G401 (cell line): ENCODE measurements around the gene SNTB2. TPM values are rescaled to one million over a fixed set of nuclear protein-coding genes. Genes with fewer than 3 reads are reported as not detected.
"Not testable (repeated sequence)": the region's sequence is repeated elsewhere in the genome, so short reads cannot be mapped to it uniquely, and the experiment has no call there.

Experiments
- DNase-seq: peaks from one replicate; pipeline ENCODE4 v3.0.0-alpha.2; 2015; ENCODE audit warnings: low spot score
- in situ Hi-C: cut with HindIII; loops from 2 replicates; pipeline ENCODE4 v1.10.0; 2016; ENCODE audit warnings: low sequenced_read_pairs, mixed read lengths
- total RNA-seq: library from RNA; depleted of rRNA; stranded (reverse); fragments of >200 nt; shearing (Covaris generic); gene quantifications from 2 replicates; pipeline ENCODE4 v1.2.3, GENCODE V29; 2014

SNTB2 gene
- total RNA-seq, 1 experiment from 2014 or later, result 36.0 TPM

DNA sequence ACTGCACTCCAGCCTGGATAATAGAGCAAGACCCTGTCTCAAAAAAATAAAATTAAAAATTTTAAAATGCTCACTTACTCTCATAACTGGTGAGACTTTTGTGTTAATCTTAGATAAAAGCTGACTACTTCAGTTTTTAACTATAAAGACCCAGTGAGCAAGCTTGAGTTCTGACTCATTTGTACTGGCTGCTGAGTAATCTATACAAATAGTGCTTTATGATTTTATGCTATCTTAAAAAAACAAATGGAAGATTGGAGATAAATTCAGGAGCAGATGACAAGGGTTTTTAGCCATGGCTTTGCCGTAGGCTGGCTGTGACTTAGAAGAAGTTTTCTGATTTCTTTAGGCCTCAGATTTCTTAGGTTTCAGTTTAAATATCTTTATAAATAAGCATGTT lies 30.5 kb downstream of the SNTB2 start:
- in situ Hi-C loops, result no loop called here
- DNase-seq, result no peak

DNA sequence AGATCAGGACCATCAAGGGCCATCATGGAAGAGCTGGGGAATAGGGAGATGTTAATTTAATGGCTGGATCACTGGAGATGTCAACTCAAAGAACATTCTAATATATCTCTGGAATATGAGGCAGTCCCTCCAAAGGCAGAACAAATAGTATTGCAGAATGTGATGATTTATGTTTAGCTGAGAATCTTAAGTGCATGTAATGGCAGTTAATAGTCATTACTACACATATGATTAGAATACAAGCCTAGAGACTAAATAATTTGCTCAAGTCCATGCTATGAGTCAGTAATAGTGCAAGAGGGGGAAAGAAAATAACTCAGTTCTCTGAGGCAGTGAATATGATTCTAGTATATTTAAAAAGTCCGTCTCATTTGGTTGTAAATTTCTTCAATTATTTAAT lies 32.3 kb downstream of the SNTB2 start:
- DNase-seq, result no peak
- in situ Hi-C loops, result no loop called here

DNA sequence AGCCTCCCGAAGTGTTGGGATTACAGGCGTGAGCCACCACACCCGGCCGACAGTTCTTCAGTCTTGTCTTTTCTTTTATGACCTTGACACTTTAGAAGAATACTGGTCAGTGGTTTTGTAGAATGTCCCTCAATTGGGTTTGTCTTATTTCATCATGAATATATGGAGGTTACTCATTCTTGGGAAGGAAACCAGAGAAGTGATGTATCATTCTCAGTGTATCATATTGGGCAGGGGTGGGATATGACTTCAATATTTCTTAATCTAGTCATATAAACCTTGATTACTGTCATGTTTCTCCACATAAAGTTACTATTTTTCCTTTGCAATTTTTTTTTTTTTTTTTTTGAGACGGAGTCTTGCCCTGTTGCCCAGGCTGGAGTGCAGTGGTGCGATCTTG lies 36.9 kb downstream of the SNTB2 start:
- no peak for DNase-seq
- in situ Hi-C loops, result no loop called here

DNA sequence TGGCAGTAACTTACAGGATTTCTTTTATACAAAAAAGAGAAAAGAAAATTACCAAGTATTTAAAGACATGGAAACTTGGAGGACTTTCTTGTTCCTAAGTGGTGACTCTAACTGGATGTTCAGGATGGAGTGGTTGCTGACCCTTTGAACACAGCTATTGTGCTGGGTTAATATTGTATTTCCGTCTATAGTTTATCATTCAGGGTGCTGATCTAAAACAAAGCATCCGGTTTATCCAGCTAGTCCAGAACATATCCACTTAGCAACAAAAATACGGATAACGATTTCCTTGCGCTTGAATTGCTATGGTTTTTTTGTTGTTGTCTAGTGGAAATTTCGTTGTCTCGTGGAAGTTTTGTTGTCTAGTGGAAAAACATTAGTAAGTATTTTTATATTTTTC lies 38.2 kb downstream of the SNTB2 start:
- DNase-seq, result no peak
- in situ Hi-C loops, result no loop called here

DNA sequence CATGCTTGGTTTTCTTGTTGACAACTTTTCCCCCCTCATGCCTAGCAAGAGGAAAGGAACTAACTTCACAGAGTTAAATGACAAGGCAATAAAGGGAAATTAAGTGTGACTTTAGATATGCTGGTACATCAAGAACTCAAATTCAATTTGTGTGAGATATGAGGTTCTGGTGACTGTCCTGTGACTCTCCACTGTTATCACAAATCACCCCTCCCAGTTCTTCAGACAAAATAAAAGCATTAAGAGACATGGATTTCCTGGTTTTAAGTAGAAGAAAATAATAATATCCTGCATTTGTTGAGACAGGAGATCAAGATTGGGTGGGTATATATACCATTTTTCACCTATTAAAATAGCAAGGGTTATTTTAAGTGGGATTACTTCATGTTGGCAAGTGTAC lies 46.2 kb downstream of the SNTB2 start:
- in situ Hi-C loops, result no loop called here
- DNase-seq, result no peak

DNA sequence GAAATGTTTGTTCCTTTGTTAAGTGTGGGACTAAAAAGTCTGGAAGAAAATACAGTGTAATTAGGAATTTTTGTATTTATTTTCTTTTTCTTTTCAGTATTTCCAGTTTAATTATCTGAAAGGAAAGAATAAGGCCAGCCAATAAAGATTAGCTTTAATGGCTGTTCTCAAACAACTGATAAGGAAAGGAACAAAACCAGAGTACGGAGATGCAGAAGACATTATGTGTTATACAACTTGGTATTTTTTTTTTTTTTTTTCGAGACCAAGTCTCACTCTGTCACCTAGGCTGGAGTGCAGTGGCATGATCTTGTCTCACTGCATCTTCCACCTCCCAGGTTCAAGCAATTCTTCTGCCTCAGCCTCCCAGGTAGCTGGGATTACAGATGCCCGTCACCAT lies 47.5 kb downstream of the SNTB2 start:
- in situ Hi-C loops, result no loop called here
- no peak for DNase-seq

DNA sequence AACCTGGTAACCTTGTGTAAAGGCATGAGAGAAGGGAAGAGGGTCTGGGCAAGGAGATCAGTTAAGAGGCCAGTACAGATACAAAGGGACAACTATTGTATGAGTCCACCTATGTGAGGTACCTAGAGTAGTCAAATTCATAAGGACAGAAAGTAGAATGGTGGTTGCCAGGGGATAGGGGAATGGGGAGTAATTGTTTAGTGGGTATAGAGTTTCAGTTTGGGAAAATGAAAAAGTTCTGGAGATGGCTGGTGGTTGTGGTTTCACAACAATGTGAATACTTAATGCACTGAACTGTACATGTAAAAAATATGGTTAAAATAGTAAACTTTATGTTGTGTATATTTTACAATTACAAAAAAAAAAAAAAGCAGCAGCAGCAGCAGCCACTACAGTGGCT lies 49.4 kb downstream of the SNTB2 start:
- DNase-seq, result no peak
- in situ Hi-C loops, result no loop called here

DNA sequence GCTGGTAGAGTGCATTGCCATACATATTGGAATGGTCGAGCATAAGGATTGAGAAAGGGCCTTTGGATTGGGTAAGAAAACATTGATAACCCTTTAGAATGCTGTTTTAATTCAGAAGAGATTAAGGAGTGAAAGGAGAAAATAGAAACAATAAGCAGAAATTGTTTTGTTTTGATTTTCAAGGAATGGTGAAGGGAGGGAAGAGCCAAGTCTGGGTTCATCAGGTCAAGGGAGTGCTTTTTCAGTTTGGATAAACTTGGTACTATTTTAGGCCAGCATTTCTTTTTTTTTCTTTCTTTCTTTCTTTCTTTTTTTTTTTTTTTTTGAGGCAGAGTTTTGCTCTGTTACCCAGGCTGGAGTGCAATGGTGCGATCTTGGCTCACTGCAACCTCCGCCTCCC lies 50.3 kb downstream of the SNTB2 start:
- in situ Hi-C loops, result no loop called here

DNA sequence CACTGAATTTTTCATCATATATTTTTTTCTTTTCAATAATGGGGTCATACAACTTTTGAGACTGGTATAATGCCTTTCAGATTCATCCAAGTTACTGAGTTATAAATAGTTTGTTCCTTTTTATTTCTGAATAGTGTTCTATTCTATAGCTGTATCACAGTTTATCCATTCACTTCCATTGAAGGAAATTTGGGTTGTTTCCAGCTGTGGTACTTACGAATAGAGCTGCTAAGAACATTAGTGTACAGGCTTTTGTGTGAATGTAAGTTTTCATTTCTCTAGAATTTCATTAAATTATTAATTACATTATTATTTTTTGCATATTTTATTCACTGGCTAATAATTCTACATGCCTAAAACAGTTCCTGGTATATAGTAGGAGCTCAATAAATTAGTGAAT lies 52.9 kb downstream of the SNTB2 start:
- in situ Hi-C loops, result no loop called here

More for the DNA sequence above, 50.3 kb downstream of the SNTB2 start:
- no peak for DNase-seq

DNA sequence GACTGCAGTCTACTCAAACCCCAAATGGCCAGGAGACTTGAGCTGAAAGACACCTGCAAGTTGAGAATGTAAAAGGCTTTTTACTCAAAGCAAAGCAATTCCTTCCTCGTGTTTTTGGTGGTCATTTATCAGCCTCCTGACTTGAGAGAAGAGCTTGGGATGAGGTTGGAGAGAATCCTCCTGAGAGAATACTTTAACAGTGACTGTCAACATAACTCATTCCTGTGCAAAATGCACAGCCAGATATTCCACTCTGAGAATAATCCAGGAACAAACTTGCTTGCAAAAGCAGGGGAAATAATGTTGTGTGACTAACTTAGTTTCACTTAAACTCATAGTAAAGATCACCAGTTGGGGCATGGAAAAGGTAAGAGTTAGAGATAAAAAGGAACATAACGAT lies 53.4 kb downstream of the SNTB2 start:
- DNase-seq, result no peak
- in situ Hi-C loops, result no loop called here

More for the DNA sequence above, 52.9 kb downstream of the SNTB2 start:
- no peak for DNase-seq

DNA sequence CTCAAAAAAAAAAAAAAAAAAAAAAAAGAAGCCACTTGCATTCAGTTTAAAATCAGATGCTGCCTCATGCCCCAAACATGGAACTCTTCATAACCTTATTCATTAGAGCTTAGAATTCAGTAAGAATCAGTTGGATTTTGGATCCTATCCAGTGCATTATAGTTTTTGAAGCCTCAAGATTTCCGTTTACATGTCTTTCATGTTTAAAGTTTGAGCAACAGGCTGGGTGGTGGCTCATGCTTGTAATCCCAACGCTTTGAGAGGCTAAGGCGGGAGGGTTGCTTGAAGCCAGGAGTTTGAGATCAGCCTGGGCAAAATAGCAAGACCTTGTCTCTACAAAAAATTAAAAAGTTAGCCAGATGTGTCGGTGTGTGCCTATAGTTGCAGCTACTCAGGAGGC lies 55.0 kb downstream of the SNTB2 start:
- no peak for DNase-seq
- in situ Hi-C loops, result no loop called here

DNA sequence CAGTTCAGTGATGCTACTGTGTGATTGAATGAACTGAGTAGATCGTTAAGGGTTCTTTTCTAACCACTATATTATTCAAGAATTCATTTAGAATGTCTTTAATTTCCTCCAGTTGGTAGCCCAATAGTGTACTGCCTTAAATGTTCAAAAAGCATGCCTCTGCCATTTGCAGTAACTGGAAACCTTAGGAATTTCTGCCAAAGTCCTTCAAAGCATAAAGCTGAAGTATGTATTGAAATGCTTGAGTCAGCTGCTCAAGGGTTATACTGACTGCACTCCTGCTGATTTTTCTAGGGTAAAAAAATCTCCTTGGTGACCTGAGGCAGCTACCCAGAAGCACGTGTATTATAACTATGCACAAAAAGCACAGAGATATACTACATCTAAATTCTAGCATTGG lies 56.5 kb downstream of the SNTB2 start:
- DNase-seq, result no peak
- in situ Hi-C loops, result no loop called here

DNA sequence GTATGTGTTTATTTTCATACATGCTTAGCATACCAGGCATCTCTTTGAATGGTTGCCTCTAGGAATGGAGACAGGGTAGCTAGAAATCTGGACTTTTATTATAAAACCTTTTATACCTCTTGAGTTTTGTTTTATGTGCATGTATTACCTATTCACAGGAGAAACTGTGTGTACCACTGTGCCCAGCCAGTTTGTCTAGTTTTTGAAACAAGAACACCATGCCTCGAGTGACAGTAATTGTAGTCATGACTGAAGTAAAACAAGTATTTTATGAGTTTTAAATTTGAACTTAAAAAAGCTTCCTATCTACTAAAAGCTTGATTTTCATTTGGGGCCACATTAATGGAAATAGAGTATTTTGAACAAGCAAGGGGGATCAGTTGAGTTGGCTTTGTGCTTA lies 57.4 kb downstream of the SNTB2 start:
- DNase-seq, result no peak
- in situ Hi-C loops, result no loop called here

DNA sequence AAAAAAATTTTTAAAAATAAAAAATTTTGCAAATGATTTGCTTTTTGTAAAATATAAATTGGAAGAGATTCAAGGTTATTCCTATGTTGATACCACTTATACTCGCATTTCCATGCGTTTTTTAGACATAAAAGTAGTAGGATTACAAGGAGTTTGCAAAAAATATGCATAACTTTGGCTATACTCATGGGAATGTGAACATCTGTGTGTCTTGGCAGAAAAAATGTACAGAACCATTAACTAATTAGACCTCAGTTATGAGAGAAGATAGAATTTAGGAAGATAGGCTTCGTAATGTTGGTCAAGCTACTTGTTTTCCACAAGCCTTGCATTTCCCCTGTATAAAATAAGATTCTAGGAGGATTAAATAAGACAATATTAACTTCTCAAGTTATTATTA lies 63.1 kb downstream of the SNTB2 start:
- in situ Hi-C loops, result no loop called here
- no peak for DNase-seq

DNA sequence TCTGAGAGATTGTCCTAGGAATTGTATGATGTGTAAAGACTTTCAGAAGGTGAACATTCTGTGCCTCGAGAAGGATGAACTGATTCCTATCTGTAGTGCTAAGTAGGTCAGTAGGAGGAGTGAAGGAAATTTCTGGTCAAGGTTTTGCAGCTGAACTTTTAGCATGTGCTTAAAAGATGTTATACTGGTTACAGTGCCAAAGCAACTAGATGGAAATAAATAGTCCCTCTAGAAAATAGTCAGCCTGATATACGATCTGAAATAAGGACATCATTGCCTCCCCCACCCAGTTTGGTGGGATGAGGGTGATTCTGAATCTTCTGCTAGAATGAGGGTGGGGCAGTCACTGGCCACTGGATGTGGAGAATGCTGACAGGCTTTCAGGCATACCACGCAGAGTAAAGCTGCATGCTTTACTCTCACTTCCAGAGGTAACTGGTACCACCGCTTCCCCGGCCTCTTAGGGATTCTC lies 66.9 kb downstream of the SNTB2 start:
- in situ Hi-C loops, result no loop called here
- no peak for DNase-seq

DNA sequence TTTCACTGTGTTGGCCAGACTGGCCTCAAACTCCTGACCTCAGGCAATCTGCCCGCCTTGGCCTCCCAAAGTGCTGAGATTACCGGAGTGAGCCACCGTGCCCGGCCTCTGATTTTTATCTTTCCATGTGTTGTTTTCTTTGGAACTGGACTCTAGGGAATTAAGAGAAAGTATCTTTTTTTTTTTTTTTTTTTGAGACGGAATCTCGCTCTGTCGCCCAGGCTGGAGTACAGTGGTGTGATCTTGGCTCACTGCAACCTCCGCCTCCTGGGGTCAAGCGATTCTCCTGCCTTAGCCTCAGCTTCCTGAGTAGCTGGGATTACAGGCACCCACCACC lies 72.4 kb downstream of the SNTB2 start:
- in situ Hi-C loops, result not testable (repeated sequence)

DNA sequence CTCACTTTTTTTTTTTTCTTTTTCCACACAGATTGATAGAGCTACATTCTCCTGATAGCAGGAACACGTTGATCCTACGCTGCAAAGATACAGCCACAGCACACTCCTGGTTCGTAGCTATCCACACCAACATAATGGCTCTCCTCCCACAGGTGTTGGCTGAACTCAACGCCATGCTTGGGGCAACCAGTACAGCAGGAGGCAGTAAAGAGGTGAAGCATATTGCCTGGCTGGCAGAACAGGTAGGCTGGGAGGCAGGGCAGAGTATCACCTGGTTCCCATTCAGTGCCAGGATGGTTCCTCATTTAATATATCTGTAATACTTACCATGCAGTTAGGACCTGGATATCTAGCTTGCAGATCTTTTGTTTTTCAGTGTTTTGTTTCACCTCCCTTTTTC lies 73.1 kb downstream of the SNTB2 start:
- no peak for DNase-seq
- in situ Hi-C loops, result no loop called here

More for the DNA sequence above, 72.4 kb downstream of the SNTB2 start:
- DNase-seq, result not testable (repeated sequence)

DNA sequence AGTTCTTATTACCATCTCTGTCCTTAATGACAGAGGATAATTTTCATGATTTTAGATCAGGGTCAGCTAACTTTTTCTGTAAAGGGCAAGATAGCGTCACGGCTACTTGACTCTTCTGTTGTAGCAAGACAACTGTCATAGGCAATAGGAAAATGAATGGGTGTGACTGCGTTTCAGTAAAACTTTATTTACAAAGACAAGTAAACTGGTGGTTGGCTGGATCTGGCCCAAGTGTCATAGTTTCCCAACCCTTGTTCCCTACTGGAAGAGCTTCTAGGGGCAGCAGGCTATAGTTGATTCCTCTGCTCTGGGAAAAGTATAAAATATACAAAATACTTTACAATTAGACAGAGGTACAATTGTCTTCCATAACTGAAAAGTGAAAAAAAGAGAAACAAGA lies 73.5 kb downstream of the SNTB2 start:
- in situ Hi-C loops, result no loop called here
- DNase-seq, result no peak

DNA sequence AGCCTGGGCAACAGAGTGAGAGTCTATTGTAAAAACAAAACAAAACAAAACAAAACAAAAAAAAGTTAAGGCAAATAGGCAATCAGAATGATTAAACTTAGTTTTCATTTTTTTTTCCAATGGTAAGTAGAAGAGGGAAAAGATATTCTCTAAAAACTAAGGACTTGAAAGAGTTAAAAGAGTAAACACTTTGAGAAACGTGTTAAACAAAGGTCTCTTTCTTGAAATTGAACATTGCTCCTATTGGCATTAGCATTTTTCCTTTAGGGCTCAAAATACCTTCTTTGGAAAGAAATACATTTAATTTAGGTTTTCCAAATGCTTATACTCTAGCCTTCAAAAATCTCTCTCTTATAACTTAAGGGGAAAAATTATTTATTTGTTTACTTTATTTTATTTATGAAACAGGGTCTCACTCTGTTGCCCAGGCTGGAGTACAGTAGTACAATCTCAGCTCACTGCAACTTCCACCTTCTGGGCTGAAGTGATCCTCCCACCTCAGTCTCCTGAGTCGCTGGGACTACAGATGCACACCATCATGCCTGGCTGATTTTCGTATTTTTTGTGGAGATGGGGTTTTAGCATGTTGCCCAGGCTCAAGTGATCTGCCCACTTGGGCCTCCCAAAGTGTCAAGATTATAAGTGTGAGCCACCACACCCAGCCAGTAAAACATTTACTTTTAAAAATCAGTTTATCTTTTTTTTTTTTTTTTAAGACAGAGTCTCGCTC lies 79.5 kb downstream of the SNTB2 start:
- in situ Hi-C loops, result no loop called here
- no peak for DNase-seq

DNA sequence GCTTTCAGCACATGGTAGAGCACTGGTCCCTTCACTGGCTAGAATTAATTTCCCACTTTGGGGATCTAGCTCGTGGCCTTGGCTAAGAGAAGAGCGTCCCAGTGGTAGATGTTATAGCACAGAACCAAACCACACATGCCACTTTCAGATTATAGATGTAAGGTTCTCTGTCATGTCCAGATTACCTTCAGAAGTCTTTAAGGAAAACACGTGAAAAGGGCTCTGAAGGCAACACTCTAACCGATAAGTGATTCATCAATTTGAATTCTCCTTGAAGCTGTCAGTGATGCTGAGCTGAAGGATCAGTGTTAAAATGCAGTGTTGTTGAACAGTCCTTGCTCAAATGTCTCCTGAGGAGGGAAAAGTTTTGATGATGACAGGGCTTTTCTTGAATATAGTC lies 80.7 kb downstream of the SNTB2 start:
- no peak for DNase-seq
- in situ Hi-C loops, result no loop called here

DNA sequence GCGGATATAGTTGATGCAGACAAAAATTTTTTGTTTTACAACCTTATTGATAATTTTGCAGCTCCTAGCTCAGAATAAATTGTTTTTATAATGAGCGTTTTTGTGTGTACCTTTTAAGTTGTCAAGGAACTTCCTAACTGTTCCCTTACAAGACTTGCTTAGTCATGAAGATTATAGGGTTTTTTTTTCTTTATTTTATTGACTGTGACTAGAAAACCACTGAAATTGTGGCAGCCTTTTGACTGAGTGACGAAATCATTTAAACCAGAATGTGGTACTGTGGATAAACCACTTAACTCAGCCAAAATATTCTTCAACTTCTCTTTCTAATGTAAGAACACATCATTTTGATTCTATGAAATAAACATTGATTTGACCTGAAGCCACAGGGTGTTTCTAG lies 83.4 kb downstream of the SNTB2 start:
- DNase-seq, result no peak
- in situ Hi-C loops, result no loop called here

DNA sequence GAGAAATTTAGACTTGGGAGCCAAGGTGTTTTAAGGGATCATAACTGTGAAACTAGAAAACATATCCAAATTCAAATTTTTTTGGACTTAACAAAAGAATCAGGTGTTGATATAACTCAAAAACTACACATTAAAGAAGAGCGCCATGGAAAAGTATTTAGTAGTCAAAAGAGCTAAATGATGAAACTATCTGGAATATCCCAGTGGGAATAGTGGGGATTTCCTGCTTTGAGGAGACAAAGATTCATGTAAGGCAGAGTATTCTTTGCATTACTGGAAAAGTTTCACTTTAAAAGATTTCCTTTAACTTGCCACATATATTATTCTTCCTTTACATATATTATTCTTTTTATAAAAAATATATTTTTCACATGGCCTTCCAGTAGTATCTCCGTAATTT lies 83.9 kb downstream of the SNTB2 start:
- no peak for DNase-seq
- in situ Hi-C loops, result no loop called here
